Upper lobe of left lung (tissue), 6 donors: ENCODE results near the gene TOX2. TPM values are rescaled to one million over a fixed set of nuclear protein-coding genes. Genes with fewer than 3 reads are reported as not detected.

Experiments
- ATAC-seq, 2 donors: fragments of 200-7000 bp; cut with Tn5 transposase; one replicate each; pipeline ENCODE4 v1.9.1; 2022; ENCODE audit warnings: mild to moderate bottlenecking in 2 of 2, moderate library complexity in 2 of 2; ENCODE audit not compliant: low FRiP score in 2 of 2
- DNase-seq, 2 donors: peaks; one replicate each; pipeline ENCODE4 v3.0.0-alpha.2; 2019 to 2020
- H3K27ac ChIP-seq, 4 donors: fragments of 200-600 bp; sonication (generic); one replicate each; pipeline ENCODE4 v1.5.1; 2016 to 2019
- H3K27me3 ChIP-seq, 4 donors: fragments of 200-600 bp; sonication (generic); one replicate each; pipeline ENCODE4 v1.5.1; 2017 to 2019
- H3K36me3 ChIP-seq, 4 donors: fragments of 200-600 bp; sonication (generic); one replicate each; pipeline ENCODE4 v1.5.1; 2016 to 2019
- H3K4me1 ChIP-seq, 4 donors: fragments of 200-600 bp; sonication (generic); one replicate each; pipeline ENCODE4 v1.5.1; 2018 to 2019
- H3K4me3 ChIP-seq, 4 donors: fragments of 200-600 bp; sonication (generic); one replicate each; pipeline ENCODE4 v1.5.1; 2017 to 2019; ENCODE audit warnings: mild to moderate bottlenecking in 2 of 4, moderate library complexity in 1 of 4
- H3K9me3 ChIP-seq, 4 donors: fragments of 200-600 bp; sonication (generic); one replicate each; pipeline ENCODE4 v1.5.1; 2018 to 2019
- CTCF ChIP-seq, 6 experiments: fragments of 450-650 bp in 4 of 6; fragments of 200-600 bp in 2 of 6; sonication (generic) in 2 of 6; IDR thresholded peaks; one replicate each; pipeline ENCODE4 v1.5.1; 2016 to 2019; ENCODE audit warnings: antibody characterized with exemption in 6 of 6
- EP300 ChIP-seq, 4 donors: sonication (generic); formaldehyde crosslinking; IDR thresholded peaks; one replicate each; pipeline ENCODE4 v1.5.1; 2017; ENCODE audit warnings: antibody characterized with exemption in 4 of 4, control low read depth in 2 of 4
- POLR2A ChIP-seq, 4 donors: fragments of 450-650 bp; IDR thresholded peaks; one replicate each; pipeline ENCODE4 v1.5.1; 2016 to 2017; ENCODE audit warnings: antibody characterized with exemption in 4 of 4, mild to moderate bottlenecking in 2 of 4
- POLR2AphosphoS5 ChIP-seq, 2 donors: sonication (generic); formaldehyde crosslinking; IDR thresholded peaks; one replicate each; pipeline ENCODE4 v1.5.1; 2017; ENCODE audit warnings: antibody characterized with exemption in 2 of 2
- WGBS, 2 donors: methylation state at CpG; one replicate each; pipeline ENCODE4 v1.1.5; 2017 to 2018; 5-methylcytosine and 5-hydroxymethylcytosine counted together
- total RNA-seq, 6 donors: library from RNA; depleted of rRNA in 4 of 6; stranded (reverse); fragments of >200 nt in 4 of 6; gene quantifications; one replicate each; pipeline versions ENCODE4 v1.1.0 to v1.2.1, GENCODE V29; 2016 to 2021
- donor health status: DM: no; HTN: no; CAD: no; lungs with moderate emphysema.
- donor health status: DM: no; HTN: yes; CAD: no; lungs with severe emphysema.

The TOX2 gene
- total RNA-seq, 6 donors from 2014 or later, result 7.2 to 29.3 (median 23.7) TPM

DNA sequence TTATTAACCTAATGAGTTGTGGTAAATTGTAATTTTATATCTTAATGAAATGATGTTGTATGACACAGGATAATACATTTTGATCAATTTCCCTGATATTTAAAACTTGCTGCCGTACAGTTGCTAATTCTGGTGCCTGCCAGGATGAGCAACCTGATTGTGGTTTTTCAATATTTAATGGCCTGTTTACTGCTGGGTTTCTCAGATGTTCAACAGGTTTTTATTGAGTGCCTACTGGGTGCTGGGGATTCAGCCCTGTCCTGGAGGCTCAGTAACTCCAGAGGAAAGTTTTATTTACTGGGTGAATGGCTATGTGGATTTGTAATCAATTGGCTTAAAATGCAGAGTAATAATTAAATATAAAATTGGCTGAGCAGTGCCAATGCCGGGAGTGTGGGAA lies 8.0 kb downstream of the TOX2 start:
- 78 to 81% methylated on average over 2 of the region's 2 CpGs for WGBS, 2 donors
- TF ChIP-seq EP300 (IDR thresholded peaks at IDR 0.05), result no peak
- no peak for TF ChIP-seq POLR2AphosphoS5 (IDR thresholded peaks at IDR 0.05)
- Histone ChIP-seq H3K9me3 (no peaks in the 10 kb centered on the region), H3K27me3 (no peaks in the 10 kb centered on the region), H3K4me3 (no peak overlapping the region), H3K4me1 (peaks cover 13 to 22% (median 17%) of the 10 kb centered on the region in 4 donors), H3K36me3 (no peaks in the 10 kb centered on the region), H3K27ac (no peak overlapping the region)
- DNase-seq, result no peak
- ATAC-seq, result no peak

GRCh38 chr20:43923322-43923721 lies 8.7 kb downstream of the TOX2 start:
- no peak for ATAC-seq
- no peaks in the 10 kb centered on the region for H3K9me3 ChIP-seq
- peaks cover 12 to 22% (median 17%) of the 10 kb centered on the region in 4 donors for H3K4me1 ChIP-seq
- H3K27me3 ChIP-seq, result no peaks in the 10 kb centered on the region
- WGBS, 2 donors, result 91 to 100% methylated on average over 1 to 3 of the region's 3 CpGs
- TF ChIP-seq POLR2AphosphoS5 (IDR thresholded peaks at IDR 0.05) (no peak), EP300 (IDR thresholded peaks at IDR 0.05) (no peak), CTCF (IDR thresholded peaks at IDR 0.05) (no peak), POLR2A (IDR thresholded peaks at IDR 0.05) (no peak)
- H3K36me3 ChIP-seq, result no peaks in the 10 kb centered on the region
- no peak overlapping the region for H3K4me3 ChIP-seq
- DNase-seq, result no peak
- no peak overlapping the region for H3K27ac ChIP-seq

- Histone ChIP-seq H3K36me3 (no peaks in the 10 kb centered on the region), H3K9me3 (no peaks in the 10 kb centered on the region), H3K27ac (no peak overlapping the region), H3K4me3 (no peak overlapping the region), H3K27me3 (no peaks in the 10 kb centered on the region), H3K4me1 (peaks cover 12 to 22% (median 17%) of the 10 kb centered on the region in 4 donors)
- ATAC-seq (no peak), DNase-seq (no peak)
- whole genome bisulfite sequencing, 2 donors, result 81 to 91% methylated on average over 4 of the region's 4 CpGs
- TF ChIP-seq EP300 (IDR thresholded peaks at IDR 0.05) (no peak), POLR2A (IDR thresholded peaks at IDR 0.05) (no peak), CTCF (IDR thresholded peaks at IDR 0.05) (no peak)
Measured at GRCh38 chr20:43923917-43924316, 9.3 kb downstream of the TOX2 start.

- peak overlapping the region in 2 of 4 donors; percentile 2 to 28 for H3K27ac ChIP-seq
- H3K36me3 ChIP-seq, result no peaks in the 10 kb centered on the region
- TF ChIP-seq EP300 (IDR thresholded peaks at IDR 0.05), result no peak
- TF ChIP-seq POLR2AphosphoS5 (IDR thresholded peaks at IDR 0.05), result no peak
- TF ChIP-seq POLR2A (IDR thresholded peaks at IDR 0.05), result no peak
- TF ChIP-seq CTCF (IDR thresholded peaks at IDR 0.05), result no peak
- no peak for DNase-seq
- H3K9me3 ChIP-seq, result no peaks in the 10 kb centered on the region
- no peaks in the 10 kb centered on the region for H3K27me3 ChIP-seq
- 71 to 78% methylated on average over 5 to 10 of the region's 10 CpGs for WGBS, 2 donors
- H3K4me3 ChIP-seq, result no peak overlapping the region
- ATAC-seq, result no peak
- H3K4me1 ChIP-seq, result peaks cover 12 to 22% (median 17%) of the 10 kb centered on the region in 4 donors
Measured at GRCh38 chr20:43925215-43925614, 10.6 kb downstream of the TOX2 start.

DNA sequence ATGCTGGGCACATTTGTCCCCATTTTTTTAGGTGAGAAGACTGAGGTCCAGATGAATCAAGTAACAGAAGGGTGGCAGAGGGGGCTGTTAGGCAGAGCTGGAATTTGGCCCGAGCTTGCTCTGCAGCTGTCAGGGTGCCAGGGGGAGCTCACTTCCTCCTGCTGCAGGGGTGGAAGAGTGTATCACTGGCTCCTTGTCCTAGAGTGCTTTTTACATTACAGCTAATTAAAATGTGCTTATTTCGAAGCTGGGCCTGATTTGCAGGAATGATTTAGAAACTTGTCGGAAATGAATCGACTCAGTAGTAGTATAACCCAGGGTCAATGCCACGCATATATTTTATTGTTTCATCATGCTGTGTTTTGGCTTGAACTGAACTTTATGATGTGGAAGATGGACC lies 11.1 kb downstream of the TOX2 start:
- H3K9me3 ChIP-seq, result no peaks in the 10 kb centered on the region
- DNase-seq (no peak), ATAC-seq (peak in 1 of 2 donors; percentile 40)
- 32 to 36% methylated on average over 5 of the region's 5 CpGs for WGBS, 2 donors
- H3K4me3 ChIP-seq, result no peak overlapping the region
- peaks cover 12 to 22% (median 15%) of the 10 kb centered on the region in 4 donors for H3K4me1 ChIP-seq
- peak overlapping the region in 1 of 4 donors; percentile 2 for H3K27ac ChIP-seq
- TF ChIP-seq EP300 (IDR thresholded peaks at IDR 0.05) (no peak), POLR2AphosphoS5 (IDR thresholded peaks at IDR 0.05) (no peak), POLR2A (IDR thresholded peaks at IDR 0.05) (no peak), CTCF (IDR thresholded peaks at IDR 0.05) (no peak)
- no peaks in the 10 kb centered on the region for H3K36me3 ChIP-seq
- H3K27me3 ChIP-seq, result no peaks in the 10 kb centered on the region
